HepG2 (cell line): Measurements from ENCODE around the gene PSEN1.

ENCODE experiments used
- CAMTA2 ChIP-seq: sonication (generic); formaldehyde crosslinking; IDR thresholded peaks from 2 replicates; pipeline ENCODE4 v1.4.0; 2020; ENCODE audit warnings: mild to moderate bottlenecking, missing genetic modification reagents, borderline replicate concordance
- HMG20A ChIP-seq: IDR thresholded peaks from 2 replicates; pipeline ENCODE4 v1.6.1; 2016; ENCODE audit warnings: borderline replicate concordance
- KLF11 ChIP-seq: IDR thresholded peaks from 2 replicates; pipeline ENCODE4 v1.6.1; 2016; ENCODE audit warnings: missing compliant biosample characterization
- KLF6 ChIP-seq: IDR thresholded peaks from 2 replicates; pipeline ENCODE4 v1.8.0; 2016; ENCODE audit warnings: missing biosample characterization, missing genetic modification reagents
- MYC ChIP-seq: sonication (generic); formaldehyde crosslinking; IDR thresholded peaks from 2 replicates; pipeline ENCODE4 v1.9.0; 2021; ENCODE audit warnings: missing genetic modification reagents, borderline replicate concordance
- POLR2A ChIP-seq, 2 experiments: IDR thresholded peaks; 2 replicates each; pipeline ENCODE4 v1.6.1; 2011; ENCODE audit warnings: low read depth in 2 of 2, low read length in 2 of 2, mild to moderate bottlenecking in 1 of 2, moderate library complexity in 1 of 2; ENCODE audit not compliant: insufficient read depth in 1 of 2
- POLR2AphosphoS2 ChIP-seq: IDR thresholded peaks from 2 replicates; pipeline ENCODE4 v1.6.1; 2011; ENCODE audit warnings: low read depth, low read length, improper control_type of control experiment
- RELA ChIP-seq: sonication (generic); formaldehyde crosslinking; IDR thresholded peaks from 2 replicates; pipeline ENCODE4 v1.4.0; 2020; ENCODE audit warnings: missing genetic modification reagents
- SMC3 ChIP-seq: IDR thresholded peaks from 2 replicates; pipeline ENCODE4 v1.6.1; 2011; ENCODE audit warnings: low read length, improper control_type of control experiment
- SP2 ChIP-seq: sonication (generic); formaldehyde crosslinking; IDR thresholded peaks from 2 replicates; pipeline ENCODE4 v1.5.1; 2020; ENCODE audit warnings: mild to moderate bottlenecking, missing genetic modification reagents
- ZNF350 ChIP-seq: sonication (generic); formaldehyde crosslinking; IDR thresholded peaks from 2 replicates; pipeline ENCODE4 v1.4.0; 2020; ENCODE audit warnings: mild to moderate bottlenecking, low read depth, missing genetic modification reagents, borderline replicate concordance
- ZNF543 ChIP-seq: sonication (generic); formaldehyde crosslinking; IDR thresholded peaks from 2 replicates; pipeline ENCODE4 v1.4.0; 2020; ENCODE audit warnings: mild to moderate bottlenecking, missing genetic modification reagents
- TF ChIP-seq, protein P1 (sequence below): sonication (generic); formaldehyde crosslinking; IDR thresholded peaks from 2 replicates; pipeline ENCODE4 v1.5.0; 2020; ENCODE audit warnings: mild to moderate bottlenecking, missing genetic modification reagents, moderate library complexity

DNA sequence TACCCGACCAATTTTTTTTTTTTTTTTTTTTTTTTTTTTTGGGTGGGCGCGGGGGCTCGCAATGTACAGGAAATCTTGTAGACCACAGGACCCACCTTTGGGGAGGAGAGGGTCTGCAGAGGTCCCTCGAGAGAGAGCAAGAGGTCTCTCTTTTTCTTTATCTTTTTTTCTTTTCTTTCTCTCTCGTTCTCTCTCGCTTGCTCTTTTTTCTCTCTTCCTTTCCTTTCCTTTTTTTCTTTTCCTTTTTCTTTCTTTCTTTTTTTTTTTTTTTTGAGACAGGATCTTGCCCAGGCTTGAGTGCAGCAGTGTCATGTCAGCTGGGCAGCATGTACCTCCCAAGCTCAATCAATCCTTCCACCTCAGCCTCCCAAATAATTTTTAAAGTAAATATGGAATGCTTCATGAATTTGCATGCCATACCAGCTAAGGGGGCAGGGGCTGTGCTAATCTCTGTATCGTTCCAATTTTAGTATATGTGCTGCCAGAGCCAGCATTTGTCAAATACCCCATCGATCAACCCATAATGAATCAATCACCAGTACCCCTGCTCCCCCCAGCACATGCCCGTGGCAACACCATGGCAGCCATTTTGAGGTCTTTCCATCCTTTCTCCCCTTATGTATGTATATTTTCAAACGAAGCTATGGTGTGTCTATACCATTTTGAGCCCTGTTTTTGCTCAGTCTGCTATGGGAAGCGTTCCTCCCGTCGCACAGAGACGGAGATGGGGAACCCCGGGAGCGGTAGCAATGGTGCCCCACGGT lies 110.3 kb downstream of the PSEN1 start:
- TF ChIP-seq, protein P1, sequence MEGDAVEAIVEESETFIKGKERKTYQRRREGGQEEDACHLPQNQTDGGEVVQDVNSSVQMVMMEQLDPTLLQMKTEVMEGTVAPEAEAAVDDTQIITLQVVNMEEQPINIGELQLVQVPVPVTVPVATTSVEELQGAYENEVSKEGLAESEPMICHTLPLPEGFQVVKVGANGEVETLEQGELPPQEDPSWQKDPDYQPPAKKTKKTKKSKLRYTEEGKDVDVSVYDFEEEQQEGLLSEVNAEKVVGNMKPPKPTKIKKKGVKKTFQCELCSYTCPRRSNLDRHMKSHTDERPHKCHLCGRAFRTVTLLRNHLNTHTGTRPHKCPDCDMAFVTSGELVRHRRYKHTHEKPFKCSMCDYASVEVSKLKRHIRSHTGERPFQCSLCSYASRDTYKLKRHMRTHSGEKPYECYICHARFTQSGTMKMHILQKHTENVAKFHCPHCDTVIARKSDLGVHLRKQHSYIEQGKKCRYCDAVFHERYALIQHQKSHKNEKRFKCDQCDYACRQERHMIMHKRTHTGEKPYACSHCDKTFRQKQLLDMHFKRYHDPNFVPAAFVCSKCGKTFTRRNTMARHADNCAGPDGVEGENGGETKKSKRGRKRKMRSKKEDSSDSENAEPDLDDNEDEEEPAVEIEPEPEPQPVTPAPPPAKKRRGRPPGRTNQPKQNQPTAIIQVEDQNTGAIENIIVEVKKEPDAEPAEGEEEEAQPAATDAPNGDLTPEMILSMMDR: no peak
- TF ChIP-seq ZNF350 (CRISPR knock-in tag) (no peak), HMG20A (CRISPR knock-in tag) (no peak), SP2 (no peak), KLF6 (CRISPR knock-in tag) (no peak), KLF11 (CRISPR knock-in tag) (no peak), CAMTA2 (CRISPR knock-in tag) (no peak), ZNF543 (no peak), POLR2AphosphoS2 (no peak), POLR2A (IDR thresholded peaks at IDR 0.05; ENCODE audit: insufficient read depth in 1 of 2, low read depth in 2 of 2, low read length in 2 of 2) (no peak), MYC (CRISPR knock-in tag) (no peak), RELA (no peak), SMC3 (no peak)
